Loucy (cell line): ENCODE data around the gene SLC7A4.

Experiments used
- H2AFZ ChIP-seq: fragments of 200-600 bp; sonication (generic); 2 replicates; pipeline ENCODE4 v1.6.0; 2016; ENCODE audit warnings: antibody characterized with exemption, mild to moderate bottlenecking, low read length, moderate library complexity
- H3F3A ChIP-seq: fragments of 200-600 bp; 2 replicates; pipeline ENCODE4 v1.6.0; 2016; ENCODE audit warnings: antibody characterized with exemption, low read depth, mild to moderate bottlenecking
- H3K27me3 ChIP-seq: fragments of 200-600 bp; sonication (generic); 2 replicates; pipeline ENCODE4 v1.6.1; 2014; ENCODE audit warnings: low read length, mild to moderate bottlenecking; ENCODE audit not compliant: insufficient read depth, poor library complexity, severe bottlenecking
- H3K36me3 ChIP-seq: fragments of 200-600 bp; sonication (generic); 2 replicates; pipeline ENCODE4 v1.6.1; 2016; ENCODE audit warnings: low read length; ENCODE audit not compliant: insufficient read depth
- H3K4me1 ChIP-seq: fragments of 200-600 bp; sonication (generic); 2 replicates; pipeline ENCODE4 v1.5.1; 2014; ENCODE audit warnings: low read length, mild to moderate bottlenecking; ENCODE audit not compliant: insufficient read depth, poor library complexity, severe bottlenecking
- H3K4me2 ChIP-seq: fragments of 200-600 bp; sonication (generic); 2 replicates; pipeline ENCODE4 v1.6.0; 2014; ENCODE audit warnings: antibody characterized with exemption, low read length, low read depth, mild to moderate bottlenecking; ENCODE audit not compliant: poor library complexity, severe bottlenecking
- H3K4me3 ChIP-seq: fragments of 200-600 bp; sonication (generic); 2 replicates; pipeline ENCODE4 v1.5.1; 2014; ENCODE audit warnings: low read length, mild to moderate bottlenecking, mixed read lengths; ENCODE audit not compliant: poor library complexity, severe bottlenecking
- H3K79me2 ChIP-seq: fragments of 200-600 bp; sonication (generic); 2 replicates; pipeline ENCODE4 v1.6.1; 2014; ENCODE audit warnings: low read length; ENCODE audit not compliant: insufficient read depth
- H3K9ac ChIP-seq: fragments of 200-600 bp; sonication (generic); 2 replicates; pipeline ENCODE4 v1.6.0; 2014; ENCODE audit warnings: mild to moderate bottlenecking, low read depth, low read length, moderate library complexity; ENCODE audit not compliant: poor library complexity, severe bottlenecking
- H3K9me2 ChIP-seq: fragments of 200-600 bp; sonication (generic); replicated peaks from 2 replicates; pipeline ENCODE4 v1.6.1; 2016; ENCODE audit warnings: low read depth, low read length, mixed read lengths
- H3K9me3 ChIP-seq: fragments of 200-600 bp; sonication (generic); 2 replicates; pipeline ENCODE4 v1.6.1; 2014; ENCODE audit warnings: mild to moderate bottlenecking, antibody characterized with exemption, low read length, low read depth; ENCODE audit not compliant: insufficient read depth
- H4K20me1 ChIP-seq: fragments of 200-600 bp; sonication (generic); 2 replicates; pipeline ENCODE4 v1.6.0; 2014; ENCODE audit warnings: antibody characterized with exemption, low read length, mild to moderate bottlenecking; ENCODE audit not compliant: insufficient read depth, poor library complexity, severe bottlenecking
- CTCF ChIP-seq: fragments of 200-600 bp; sonication (generic); conservative IDR thresholded peaks from 2 replicates; pipeline ENCODE4 v1.5.1; 2014; ENCODE audit warnings: mild to moderate bottlenecking, antibody characterized with exemption, low read length
- EZH2phosphoT487 ChIP-seq: fragments of 200-600 bp; IDR thresholded peaks from 2 replicates; pipeline ENCODE4 v1.6.1; 2018; ENCODE audit warnings: antibody characterized with exemption, mild to moderate bottlenecking, moderate library complexity, borderline replicate concordance

Gene SLC7A4

GRCh38 chr22:21075516-21076138, 43.3 kb upstream of the SLC7A4 start:
- no peaks in the 10 kb centered on the region for H3K27me3 ChIP-seq
- H3K9me2 ChIP-seq = no peaks in the 10 kb centered on the region
- H3K9ac ChIP-seq = no peak overlapping the region
- no peaks in the 10 kb centered on the region for H4K20me1 ChIP-seq
- H3K4me1 ChIP-seq = no peaks in the 10 kb centered on the region
- no peak overlapping the region for H3K4me3 ChIP-seq
- H3F3A ChIP-seq = no peaks in the 10 kb centered on the region
- no peaks in the 10 kb centered on the region for H3K79me2 ChIP-seq
- no peaks in the 10 kb centered on the region for H3K9me3 ChIP-seq
- H2AFZ ChIP-seq = no peak overlapping the region
- TF ChIP-seq CTCF = no peak
- no peak for TF ChIP-seq EZH2phosphoT487
- H3K4me2 ChIP-seq = no peak overlapping the region
- no peaks in the 10 kb centered on the region for H3K36me3 ChIP-seq

- Histone ChIP-seq H3K4me3 (no peak overlapping the region), H3K9me2 (no peaks in the 10 kb centered on the region), H3K9ac (no peak overlapping the region), H2AFZ (no peak overlapping the region), H3F3A (no peaks in the 10 kb centered on the region), H3K27me3 (no peaks in the 10 kb centered on the region), H3K9me3 (no peaks in the 10 kb centered on the region), H4K20me1 (no peaks in the 10 kb centered on the region), H3K4me1 (no peaks in the 10 kb centered on the region), H3K36me3 (no peaks in the 10 kb centered on the region), H3K79me2 (no peaks in the 10 kb centered on the region), H3K4me2 (no peak overlapping the region)
- TF ChIP-seq CTCF (no peak), EZH2phosphoT487 (no peak)
Measured at GRCh38 chr22:21074102-21074715, 41.8 kb upstream of the SLC7A4 start.

GRCh38 chr22:21073482-21073881, 41.1 kb upstream of the SLC7A4 start:
- H3F3A ChIP-seq = no peaks in the 10 kb centered on the region
- H4K20me1 ChIP-seq = no peaks in the 10 kb centered on the region

More at GRCh38 chr22:21073482-21073881, 41.1 kb upstream of the SLC7A4 start:
- H3K9me2 ChIP-seq = no peaks in the 10 kb centered on the region
- H3K9me3 ChIP-seq = no peaks in the 10 kb centered on the region
- H3K79me2 ChIP-seq = no peaks in the 10 kb centered on the region
- no peak overlapping the region for H3K9ac ChIP-seq
- no peak overlapping the region for H3K4me2 ChIP-seq
- H3K4me3 ChIP-seq = no peak overlapping the region
- H3K4me1 ChIP-seq = no peaks in the 10 kb centered on the region
- H3K36me3 ChIP-seq = no peaks in the 10 kb centered on the region
- no peak overlapping the region for H2AFZ ChIP-seq
- no peak for TF ChIP-seq CTCF
- H3K27me3 ChIP-seq = no peaks in the 10 kb centered on the region
